ENCODE results near the gene PRKD1.
A peak's percentile ranks its signal among the peaks of the same experiment; 100 is the strongest.

PRKD1 gene
- 0 reads per million in 4 donors for total RNA-seq

- no peak for DNase-seq
Observed at GRCh38 chr14:29927376-29928116, at the start of gene PRKD1. TSS of gene PRKD1 (minus strand) at chr14:29927847.

- DNase-seq, result no peak
Observed at GRCh38 chr14:29971101-29971500, 43.5 kb upstream of the PRKD1 start.

- DNase-seq, result no peak
Observed at GRCh38 chr14:29955087-29955486, 27.4 kb upstream of the PRKD1 start.

GRCh38 chr14:29953501-29953900 lies 25.9 kb upstream of the PRKD1 start:
- DNase-seq, result no peak

GRCh38 chr14:29944091-29944490 lies 16.4 kb upstream of the PRKD1 start:
- no peak for DNase-seq

- no peak for DNase-seq
Observed at GRCh38 chr14:29941401-29941800, 13.8 kb upstream of the PRKD1 start.

- DNase-seq, result no peak
Observed at GRCh38 chr14:29940482-29940881, 12.8 kb upstream of the PRKD1 start.

- no peak for DNase-seq
Observed at GRCh38 chr14:29937116-29937515, 9.5 kb upstream of the PRKD1 start.

- no peak for DNase-seq
Observed at GRCh38 chr14:29930283-29930682, 2.6 kb upstream of the PRKD1 start.

GRCh38 chr14:29928117-29928640 lies 532 bp upstream of the PRKD1 start:
- no peak for DNase-seq

GRCh38 chr14:29926701-29927375 lies 809 bp downstream of the PRKD1 start:
- DNase-seq, result no peak

- no peak for DNase-seq
Observed at GRCh38 chr14:29926228-29926627, 1.4 kb downstream of the PRKD1 start.

GRCh38 chr14:29925736-29926135 lies 1.9 kb downstream of the PRKD1 start:
- DNase-seq, result no peak

- no peak for DNase-seq
Observed at GRCh38 chr14:29925101-29925722, 2.4 kb downstream of the PRKD1 start.

- no peak for DNase-seq
Observed at GRCh38 chr14:29919845-29920244, 7.8 kb downstream of the PRKD1 start.

GRCh38 chr14:29918981-29919380 lies 8.7 kb downstream of the PRKD1 start:
- no peak for DNase-seq

GRCh38 chr14:29913566-29913965 lies 14.1 kb downstream of the PRKD1 start:
- DNase-seq, result no peak

GRCh38 chr14:29911810-29912209 lies 15.8 kb downstream of the PRKD1 start:
- no peak for DNase-seq

- peak in 1 of 5 donors; percentile 0 for DNase-seq
Observed at GRCh38 chr14:29908652-29909577, 18.7 kb downstream of the PRKD1 start.

- DNase-seq, result no peak
Observed at GRCh38 chr14:29906256-29906870, 21.3 kb downstream of the PRKD1 start.

GRCh38 chr14:29905543-29905942 lies 22.1 kb downstream of the PRKD1 start:
- no peak for DNase-seq
